AG04450 (cell line): ENCODE measurements around the gene IMPACT. TPM values are rescaled to one million over a fixed set of nuclear protein-coding genes. Genes with fewer than 3 reads are reported as not detected.

Experiments
- CTCF ChIA-PET: fragments of 300-600, 350-600 bp; formaldehyde crosslinking; extraction: SDS; loops from one replicate; lab custom pipeline; 2022; ENCODE audit warnings: antibody characterized with exemption, inconsistent platforms; lab: Charles Lee
- POLR2A ChIA-PET: fragments of 350-600 bp; formaldehyde crosslinking; extraction: SDS; loops from one replicate; lab custom pipeline; 2021; ENCODE audit warnings: antibody characterized with exemption, inconsistent platforms; lab: Yijun Ruan, JAX
- DNase-seq: peaks from one replicate; pipeline ENCODE4 v3.0.0-alpha.2; 2011; ENCODE audit warnings: low read depth, low spot score
- H3K27ac ChIP-seq: one replicate; pipeline ENCODE4 v1.5.1; 2012; ENCODE audit warnings: low read depth, low read length, control low read depth
- H3K27me3 ChIP-seq: one replicate; pipeline ENCODE4 v1.6.0; 2012; ENCODE audit warnings: low read length; ENCODE audit not compliant: control insufficient read depth, insufficient read depth
- H3K4me3 ChIP-seq: 2 replicates; pipeline ENCODE4 v1.5.1; 2011; ENCODE audit warnings: mild to moderate bottlenecking, low read depth, low read length, control low read depth
- H3K9me3 ChIP-seq: 2 replicates; pipeline ENCODE4 v1.5.1; 2012; ENCODE audit warnings: low read length; ENCODE audit not compliant: control insufficient read depth, insufficient read depth
- polyA plus RNA-seq: library from polyadenylated mRNA; depleted of rRNA; stranded (reverse); fragments of >200 nt; gene quantifications from 2 replicates; pipeline ENCODE4 v1.2.3, GENCODE V29; 2011; rRNA removed
- small RNA-seq: library from RNA; depleted of rRNA; stranded (forward); fragments of <200 nt; gene quantifications from one replicate; pipeline ENCODE3, GENCODE V24; 2012; ENCODE audit warnings: low read depth; ENCODE audit not compliant: insufficient read length
- TF ChIP-seq, protein P1 (sequence below): IDR thresholded peaks from 2 replicates; pipeline ENCODE4 v1.5.1; 2011; ENCODE audit warnings: low read depth, low read length, control low read depth, inconsistent platforms

IMPACT gene
- polyA plus RNA-seq, 1 experiment: 31.7 TPM

GRCh38 chr18:24502667-24503523 lies 76.4 kb downstream of the IMPACT start:
- CTCF ChIA-PET: interaction anchor here (0.5 to 2.9 kb wide), 2 partner anchors 14 to 224 kb away, joined by 3 to 15 read pairs; no protein-coding TSS in a partner anchor
- TF ChIP-seq, protein P1, sequence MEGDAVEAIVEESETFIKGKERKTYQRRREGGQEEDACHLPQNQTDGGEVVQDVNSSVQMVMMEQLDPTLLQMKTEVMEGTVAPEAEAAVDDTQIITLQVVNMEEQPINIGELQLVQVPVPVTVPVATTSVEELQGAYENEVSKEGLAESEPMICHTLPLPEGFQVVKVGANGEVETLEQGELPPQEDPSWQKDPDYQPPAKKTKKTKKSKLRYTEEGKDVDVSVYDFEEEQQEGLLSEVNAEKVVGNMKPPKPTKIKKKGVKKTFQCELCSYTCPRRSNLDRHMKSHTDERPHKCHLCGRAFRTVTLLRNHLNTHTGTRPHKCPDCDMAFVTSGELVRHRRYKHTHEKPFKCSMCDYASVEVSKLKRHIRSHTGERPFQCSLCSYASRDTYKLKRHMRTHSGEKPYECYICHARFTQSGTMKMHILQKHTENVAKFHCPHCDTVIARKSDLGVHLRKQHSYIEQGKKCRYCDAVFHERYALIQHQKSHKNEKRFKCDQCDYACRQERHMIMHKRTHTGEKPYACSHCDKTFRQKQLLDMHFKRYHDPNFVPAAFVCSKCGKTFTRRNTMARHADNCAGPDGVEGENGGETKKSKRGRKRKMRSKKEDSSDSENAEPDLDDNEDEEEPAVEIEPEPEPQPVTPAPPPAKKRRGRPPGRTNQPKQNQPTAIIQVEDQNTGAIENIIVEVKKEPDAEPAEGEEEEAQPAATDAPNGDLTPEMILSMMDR: no peak
- Histone ChIP-seq H3K27ac (no peak overlapping the region), H3K4me3 (no peak overlapping the region), H3K9me3 (no peaks in the 10 kb centered on the region), H3K27me3 (peaks cover 9% of the 10 kb centered on the region)
- POLR2A ChIA-PET: interaction anchor here (0.7 kb wide), 1 partner anchor 127 kb away, joined by 4 read pairs; no protein-coding TSS in a partner anchor
- no peak for DNase-seq

Small RNA genes within 50 kb of the gene (small RNA-seq; reads per million reads assigned to genes)
- gene RF00019: not detected

Other genes with a start within 250 kb of the IMPACT start
- gene OSBPL1A, start 28.8 kb upstream of the IMPACT start, polyA plus RNA-seq: 41.0 and 56.1 TPM in 2 replicates
- 0.01 TPM in 1 of 2 replicates, not detected in the other for gene HRH4, start 34.0 kb downstream of the IMPACT start, polyA plus RNA-seq